Lower lobe of right lung (tissue), 2 donors: Measurements from ENCODE around the gene PIAS4. TPM values are rescaled to one million over a fixed set of nuclear protein-coding genes. Genes with fewer than 3 reads are reported as not detected.

ENCODE experiments used
- ATAC-seq, 2 donors: fragments of 200-7000 bp; cut with Tn5 transposase; one replicate each; pipeline ENCODE4 v1.9.1; 2020 to 2022; ENCODE audit warnings: mild to moderate bottlenecking in 2 of 2, moderate library complexity in 2 of 2
- DNase-seq: peaks from one replicate; pipeline ENCODE4 v3.0.0-alpha.2; 2020
- H3K27ac ChIP-seq: fragments of 200-600 bp; one replicate; pipeline ENCODE4 v1.8.0; 2022
- H3K27me3 ChIP-seq: fragments of 200-600 bp; one replicate; pipeline ENCODE4 v1.8.0; 2022; ENCODE audit warnings: low read depth
- H3K36me3 ChIP-seq: fragments of 200-600 bp; one replicate; pipeline ENCODE4 v1.8.0; 2022; ENCODE audit warnings: mild to moderate bottlenecking
- H3K4me1 ChIP-seq: fragments of 200-600 bp; one replicate; pipeline ENCODE4 v1.8.0; 2022
- H3K4me3 ChIP-seq: fragments of 200-600 bp; one replicate; pipeline ENCODE4 v1.8.0; 2022; ENCODE audit warnings: mild to moderate bottlenecking
- H3K9me3 ChIP-seq: fragments of 200-600 bp; one replicate; pipeline ENCODE4 v1.8.0; 2022
- CTCF ChIP-seq: fragments of 200-600 bp; IDR thresholded peaks from one replicate; pipeline ENCODE4 v1.8.0; 2022; ENCODE audit warnings: antibody characterized with exemption, mild to moderate bottlenecking
- intact Hi-C: fragments of 100-400 bp; cut with DNase I; formaldehyde crosslinking; loops from one replicate; pipeline ENCODE4 v1.11.0; 2022
- total RNA-seq: library from RNA; stranded (reverse); fragmentation: NEBNext Ultra II Directional; extraction: Animal tissue kit (Norgen Biotek cat#: 25700); gene quantifications from one replicate; pipeline ENCODE4 v1.2.1, GENCODE V29; 2021
- donor health status: DM: no; HTN: yes; CAD: no; lungs with severe emphysema.

PIAS4 gene
- total RNA-seq, 1 donor from 2014 or later = 27.6 TPM

- H3K27ac ChIP-seq = no peak overlapping the region
- intact Hi-C loops = no loop called here
- no peak for DNase-seq
- H3K36me3 ChIP-seq = peaks cover 44% of the 10 kb centered on the region
- no peak for TF ChIP-seq CTCF
- ATAC-seq = no peak
- H3K4me1 ChIP-seq = peaks cover 13% of the 10 kb centered on the region
- no peak overlapping the region for H3K4me3 ChIP-seq
- H3K9me3 ChIP-seq = no peaks in the 10 kb centered on the region
- no peaks in the 10 kb centered on the region for H3K27me3 ChIP-seq
Measured at GRCh38 chr19:4018140-4018613, 10.6 kb downstream of the PIAS4 start.

- Histone ChIP-seq H3K27me3 (no peaks in the 10 kb centered on the region), H3K9me3 (no peaks in the 10 kb centered on the region), H3K4me1 (peaks cover 18% of the 10 kb centered on the region), H3K36me3 (peaks cover 42% of the 10 kb centered on the region), H3K4me3 (no peak overlapping the region), H3K27ac (no peak overlapping the region)
- intact Hi-C loops = no loop called here
- ATAC-seq (no peak), DNase-seq (no peak)
- no peak for TF ChIP-seq CTCF
Measured at GRCh38 chr19:4018775-4019504, 11.4 kb downstream of the PIAS4 start.

- H3K4me1 ChIP-seq = peaks cover 18% of the 10 kb centered on the region
- no peak for DNase-seq
- no peak for ATAC-seq
- H3K36me3 ChIP-seq = peaks cover 42% of the 10 kb centered on the region
- intact Hi-C loops = no loop called here
- H3K9me3 ChIP-seq = no peaks in the 10 kb centered on the region
- TF ChIP-seq CTCF = no peak
- H3K4me3 ChIP-seq = no peak overlapping the region
- no peaks in the 10 kb centered on the region for H3K27me3 ChIP-seq
- no peak overlapping the region for H3K27ac ChIP-seq
Measured at GRCh38 chr19:4019578-4019977, 12.0 kb downstream of the PIAS4 start.

- no peak for TF ChIP-seq CTCF
- Histone ChIP-seq H3K27ac (peak overlapping the region; percentile 24), H3K4me1 (peaks cover 6% of the 10 kb centered on the region), H3K36me3 (peaks cover 29% of the 10 kb centered on the region), H3K4me3 (no peak overlapping the region), H3K27me3 (no peaks in the 10 kb centered on the region), H3K9me3 (no peaks in the 10 kb centered on the region)
- intact Hi-C loops = no loop called here
- DNase-seq (peak; percentile 46), ATAC-seq (peak; percentile 6 to 12)
Measured at GRCh38 chr19:4023600-4024398, 16.3 kb downstream of the PIAS4 start.

- peaks cover 42% of the 10 kb centered on the region for H3K36me3 ChIP-seq
- no peak overlapping the region for H3K4me3 ChIP-seq
- intact Hi-C loops = no loop called here
- DNase-seq = no peak
- no peak for TF ChIP-seq CTCF
- no peaks in the 10 kb centered on the region for H3K9me3 ChIP-seq
- no peaks in the 10 kb centered on the region for H3K27me3 ChIP-seq
- no peak for ATAC-seq
- no peak overlapping the region for H3K27ac ChIP-seq
- peaks cover 6% of the 10 kb centered on the region for H3K4me1 ChIP-seq
Measured at GRCh38 chr19:4025317-4025716, 17.8 kb downstream of the PIAS4 start.
